H9 (cell line): ENCODE results near the gene HNRNPU. TPM values are rescaled to one million over a fixed set of nuclear protein-coding genes. Genes with fewer than 3 reads are reported as not detected.

ENCODE experiments used
- DNase-seq: peaks from one replicate; pipeline ENCODE4 v3.0.0-alpha.2; 2017
- H2AFZ ChIP-seq: one replicate; pipeline ENCODE4 v1.6.1; 2013; ENCODE audit warnings: mild to moderate bottlenecking, low read length, control low read depth, moderate library complexity
- H2AK5ac ChIP-seq: 2 replicates; pipeline ENCODE4 v1.6.1; 2013; ENCODE audit warnings: low read length, control low read depth, mixed read lengths; ENCODE audit not compliant: insufficient read length
- H2BK120ac ChIP-seq: one replicate; pipeline ENCODE4 v1.6.1; 2013; ENCODE audit warnings: low read depth, mild to moderate bottlenecking, low read length, control low read depth, inconsistent platforms; ENCODE audit not compliant: poor library complexity, severe bottlenecking
- H2BK12ac ChIP-seq: 2 replicates; pipeline ENCODE4 v1.6.1; 2013; ENCODE audit warnings: low read length, control low read depth, mixed read lengths, low read depth; ENCODE audit not compliant: insufficient read length
- H2BK15ac ChIP-seq: 2 replicates; pipeline ENCODE4 v1.6.1; 2013; ENCODE audit warnings: low read depth, low read length, control low read depth
- H2BK20ac ChIP-seq: one replicate; pipeline ENCODE4 v1.6.1; 2013; ENCODE audit warnings: low read depth, mild to moderate bottlenecking, low read length, control low read depth, inconsistent platforms; ENCODE audit not compliant: poor library complexity, severe bottlenecking
- H2BK5ac ChIP-seq: 2 replicates; pipeline ENCODE4 v1.6.1; 2013; ENCODE audit warnings: low read length, control low read depth, mixed read lengths; ENCODE audit not compliant: insufficient read length
- H3K14ac ChIP-seq: 2 replicates; pipeline ENCODE4 v1.6.1; 2013; ENCODE audit warnings: low read length, control low read depth; ENCODE audit not compliant: insufficient read depth
- H3K18ac ChIP-seq: 2 replicates; pipeline ENCODE4 v1.6.1; 2013; ENCODE audit warnings: low read depth, mild to moderate bottlenecking, mixed read lengths, low read length, control low read depth; ENCODE audit not compliant: insufficient read length
- H3K23ac ChIP-seq: 2 replicates; pipeline ENCODE4 v1.6.1; 2013; ENCODE audit warnings: low read length, control low read depth, mixed read lengths, low read depth; ENCODE audit not compliant: insufficient read length
- H3K23me2 ChIP-seq: 2 replicates; pipeline ENCODE4 v1.6.1; 2013; ENCODE audit warnings: low read depth, mild to moderate bottlenecking, mixed read lengths, low read length, control low read depth; ENCODE audit not compliant: insufficient read length, poor library complexity, severe bottlenecking
- H3K27ac ChIP-seq: 2 replicates; pipeline ENCODE4 v1.5.1; 2013; ENCODE audit warnings: low read length, control low read depth, mixed read lengths, low read depth; ENCODE audit not compliant: insufficient read length
- H3K27me3 ChIP-seq: 2 replicates; pipeline ENCODE4 v1.6.1; 2013; ENCODE audit warnings: low read length, control low read depth, inconsistent platforms; ENCODE audit not compliant: insufficient read depth
- H3K4ac ChIP-seq: 2 replicates; pipeline ENCODE4 v1.6.1; 2013; ENCODE audit warnings: low read depth, mild to moderate bottlenecking, control low read depth, inconsistent platforms, low read length, moderate library complexity
- H3K4me1 ChIP-seq: 2 replicates; pipeline ENCODE4 v1.6.1; 2013; ENCODE audit warnings: low read length, control low read depth, inconsistent platforms; ENCODE audit not compliant: insufficient read depth
- H3K4me2 ChIP-seq: 2 replicates; pipeline ENCODE4 v1.6.1; 2013; ENCODE audit warnings: low read length, control low read depth, mixed read lengths; ENCODE audit not compliant: insufficient read length, insufficient read depth
- H3K56ac ChIP-seq: 2 replicates; pipeline ENCODE4 v1.6.1; 2013; ENCODE audit warnings: low read depth, mild to moderate bottlenecking, mixed read lengths, low read length, control low read depth; ENCODE audit not compliant: insufficient read length
- H3K79me1 ChIP-seq: 2 replicates; pipeline ENCODE4 v1.6.1; 2013; ENCODE audit warnings: low read depth, mild to moderate bottlenecking, moderate library complexity, low read length, control low read depth, inconsistent platforms; ENCODE audit not compliant: insufficient read depth, poor library complexity, severe bottlenecking
- H3K79me2 ChIP-seq: 2 replicates; pipeline ENCODE4 v1.6.1; 2013; ENCODE audit warnings: low read length, control low read depth, inconsistent platforms; ENCODE audit not compliant: insufficient read depth
- H3K9ac ChIP-seq: 2 replicates; pipeline ENCODE4 v1.6.1; 2013; ENCODE audit warnings: low read length, control low read depth, mixed read lengths; ENCODE audit not compliant: insufficient read length; ENCODE audit errors: extremely low read depth
- H3K9me3 ChIP-seq: one replicate; pipeline ENCODE4 v1.6.1; 2013; ENCODE audit warnings: low read depth, low read length, inconsistent platforms; ENCODE audit not compliant: control insufficient read depth
- H3T11ph ChIP-seq: one replicate; pipeline ENCODE4 v1.6.1; 2013; ENCODE audit warnings: mild to moderate bottlenecking, low read length, control low read depth, inconsistent platforms
- H4K20me1 ChIP-seq: one replicate; pipeline ENCODE4 v1.6.1; 2013; ENCODE audit not compliant: control insufficient read depth, insufficient read length, insufficient read depth
- H4K5ac ChIP-seq: 2 replicates; pipeline ENCODE4 v1.6.1; 2013; ENCODE audit warnings: low read depth, mild to moderate bottlenecking, mixed read lengths, low read length, control low read depth; ENCODE audit not compliant: insufficient read length
- H4K8ac ChIP-seq: replicated peaks from 2 replicates; pipeline ENCODE4 v1.6.1; 2013; ENCODE audit warnings: low read length, control low read depth, mixed read lengths, low read depth; ENCODE audit not compliant: insufficient read length
- H4K91ac ChIP-seq: 2 replicates; pipeline ENCODE4 v1.6.1; 2013; ENCODE audit warnings: low read depth, mild to moderate bottlenecking, moderate library complexity, mixed read lengths, low read length, control low read depth; ENCODE audit not compliant: insufficient read length
- H3K27ac Mint-ChIP-seq, 3 experiments: 2 replicates in 2 of 3; 3 replicates in 1 of 3; pipeline ENCODE4 v1.8.0; 2020 to 2021; ENCODE audit warnings: mixed read lengths in 3 of 3, mild to moderate bottlenecking in 1 of 3, moderate library complexity in 1 of 3
- H3K27me3 Mint-ChIP-seq: 2 replicates; pipeline ENCODE4 v1.8.0; 2021; ENCODE audit warnings: low read depth, mild to moderate bottlenecking, moderate library complexity, mixed read lengths
- H3K36me3 Mint-ChIP-seq, 3 experiments: 2 replicates in 2 of 3; 3 replicates in 1 of 3; pipeline ENCODE4 v1.8.0; 2020 to 2021; ENCODE audit warnings: low read depth in 3 of 3, mixed read lengths in 3 of 3; ENCODE audit not compliant: insufficient read depth in 1 of 3
- H3K4me1 Mint-ChIP-seq, 2 experiments: 2 replicates each; pipeline ENCODE4 v1.8.0; 2020; ENCODE audit warnings: mixed read lengths in 2 of 2
- H3K4me3 Mint-ChIP-seq, 2 experiments: 2 replicates in 1 of 2; 3 replicates in 1 of 2; pipeline ENCODE4 v1.8.0; 2020 to 2021; ENCODE audit warnings: mild to moderate bottlenecking in 2 of 2, mixed read lengths in 2 of 2, moderate library complexity in 1 of 2
- H3K9me3 Mint-ChIP-seq, 2 experiments: 2 replicates in 1 of 2; 3 replicates in 1 of 2; pipeline ENCODE4 v1.8.0; 2020; ENCODE audit warnings: mild to moderate bottlenecking in 2 of 2, mixed read lengths in 2 of 2, moderate library complexity in 1 of 2
- WGBS: extraction: QIAGEN DNeasy Blood & Tissue Kit; methylation state at CpG from one replicate; pipeline ENCODE4 v1.1.7; 2013; ENCODE audit warnings: missing lambda C conversion rate, low lambda C conversion rate, mixed read lengths; ENCODE audit not compliant: insufficient read length; ENCODE audit errors: extremely low coverage; 5-methylcytosine and 5-hydroxymethylcytosine counted together
- total RNA-seq: library from RNA; stranded (reverse); gene quantifications from 2 replicates; pipeline ENCODE4 v1.2.1, GENCODE V29; 2021
- TF ChIP-seq, protein P1 (sequence below): fragments of 200-600 bp; sonication (generic); conservative IDR thresholded peaks from 3 replicates; pipeline ENCODE4 v1.8.0; 2021; ENCODE audit warnings: antibody characterized with exemption, mild to moderate bottlenecking

HNRNPU gene
- total RNA-seq, 1 experiment from 2014 or later, result 657 TPM

DNA sequence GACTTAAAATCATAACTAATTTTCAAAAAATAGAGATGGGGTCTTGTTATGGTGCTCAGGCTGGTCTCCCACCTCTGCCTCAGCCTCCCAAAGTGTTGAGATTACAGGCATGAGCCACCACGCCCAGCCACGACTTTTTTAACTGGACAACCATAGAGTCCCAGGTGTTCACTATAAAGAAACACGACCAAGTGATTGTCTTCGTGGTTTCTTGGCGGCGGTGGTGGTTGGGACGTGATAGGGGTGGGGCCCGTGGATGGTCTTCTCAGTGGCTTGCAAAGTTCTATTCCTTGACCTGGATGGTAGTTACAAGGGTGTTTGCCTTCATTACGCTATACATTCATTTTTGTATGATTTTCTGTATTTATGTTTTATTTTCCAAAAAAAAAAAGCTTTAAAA, 63.5 kb downstream of the HNRNPU start:
- no CpG with 5 or more reads among the region's 9 CpGs for whole genome bisulfite sequencing
- Mint-ChIP-seq H3K36me3 (no peaks in the 10 kb centered on the region; a peak in 1 of 7 replicates), H3K9me3 (peaks cover 0 to 2% of the 10 kb centered on the region in 2 experiments; a peak in 1 of 5 replicates), H3K27ac (no peak overlapping the region), H3K4me3 (no peak overlapping the region), H3K4me1 (peaks cover 2 to 6% of the 10 kb centered on the region in 2 experiments), H3K27me3 (no peaks in the 10 kb centered on the region)
- H4K8ac ChIP-seq, result no peak overlapping the region
- no peak overlapping the region for H3T11ph ChIP-seq
- no peaks in the 10 kb centered on the region for H3K23me2 ChIP-seq
- no peak overlapping the region for H3K14ac ChIP-seq
- no peak overlapping the region for H4K5ac ChIP-seq
- no peaks in the 10 kb centered on the region for H3K27me3 ChIP-seq
- no peaks in the 10 kb centered on the region for H3K79me1 ChIP-seq
- H2BK20ac ChIP-seq, result no peak overlapping the region
- no peak overlapping the region for H3K4me2 ChIP-seq
- no peaks in the 10 kb centered on the region for H3K4me1 ChIP-seq
- H2BK15ac ChIP-seq, result no peak overlapping the region
- no peaks in the 10 kb centered on the region for H4K20me1 ChIP-seq
- TF ChIP-seq, protein P1, sequence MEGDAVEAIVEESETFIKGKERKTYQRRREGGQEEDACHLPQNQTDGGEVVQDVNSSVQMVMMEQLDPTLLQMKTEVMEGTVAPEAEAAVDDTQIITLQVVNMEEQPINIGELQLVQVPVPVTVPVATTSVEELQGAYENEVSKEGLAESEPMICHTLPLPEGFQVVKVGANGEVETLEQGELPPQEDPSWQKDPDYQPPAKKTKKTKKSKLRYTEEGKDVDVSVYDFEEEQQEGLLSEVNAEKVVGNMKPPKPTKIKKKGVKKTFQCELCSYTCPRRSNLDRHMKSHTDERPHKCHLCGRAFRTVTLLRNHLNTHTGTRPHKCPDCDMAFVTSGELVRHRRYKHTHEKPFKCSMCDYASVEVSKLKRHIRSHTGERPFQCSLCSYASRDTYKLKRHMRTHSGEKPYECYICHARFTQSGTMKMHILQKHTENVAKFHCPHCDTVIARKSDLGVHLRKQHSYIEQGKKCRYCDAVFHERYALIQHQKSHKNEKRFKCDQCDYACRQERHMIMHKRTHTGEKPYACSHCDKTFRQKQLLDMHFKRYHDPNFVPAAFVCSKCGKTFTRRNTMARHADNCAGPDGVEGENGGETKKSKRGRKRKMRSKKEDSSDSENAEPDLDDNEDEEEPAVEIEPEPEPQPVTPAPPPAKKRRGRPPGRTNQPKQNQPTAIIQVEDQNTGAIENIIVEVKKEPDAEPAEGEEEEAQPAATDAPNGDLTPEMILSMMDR, result no peak
- H4K91ac ChIP-seq, result no peak overlapping the region
- H2AFZ ChIP-seq, result no peak overlapping the region
- no peak overlapping the region for H2AK5ac ChIP-seq
- no peak overlapping the region for H3K4ac ChIP-seq
- no peak overlapping the region for H3K23ac ChIP-seq
- no peak overlapping the region for H2BK12ac ChIP-seq
- H3K18ac ChIP-seq, result no peak overlapping the region
- H3K56ac ChIP-seq, result no peak overlapping the region
- peak overlapping the region; percentile 5 for H2BK120ac ChIP-seq
- no peak overlapping the region for H2BK5ac ChIP-seq
- no peaks in the 10 kb centered on the region for H3K79me2 ChIP-seq
- no peak for DNase-seq
- H3K9ac ChIP-seq, result no peak overlapping the region
- no peaks in the 10 kb centered on the region for H3K9me3 ChIP-seq
- no peak overlapping the region for H3K27ac ChIP-seq

Other genes starting within 250 kb of the HNRNPU start
- 88.3 and 89.9 TPM in 2 replicates for gene DESI2, start 211.4 kb downstream of the HNRNPU start, total RNA-seq
- 38.0 and 39.2 TPM in 2 replicates for gene COX20, start 28.9 kb downstream of the HNRNPU start, total RNA-seq